ENCODE measurements around the gene DGKB. TPM values are rescaled to one million over a fixed set of nuclear protein-coding genes. Genes with fewer than 3 reads are reported as not detected.

The DGKB gene
- total RNA-seq, 1 donor from 2014 or later: 5.5 TPM

- Mint-ChIP-seq H3K4me3 (no peak overlapping the region), H3K27ac (no peak overlapping the region), H3K36me3 (no peaks in the 10 kb centered on the region), H3K27me3 (ENCODE audit: insufficient read depth, low read depth) (no peaks in the 10 kb centered on the region), H3K4me1 (no peaks in the 10 kb centered on the region), H3K9me3 (no peaks in the 10 kb centered on the region)
- no peak overlapping the region for H3K4me3 ChIP-seq
- H3K4me2 ChIP-seq: no peak overlapping the region
- H3K79me2 ChIP-seq (ENCODE audit: low read depth): no peaks in the 10 kb centered on the region
- TF ChIP-seq EZH2 (IDR thresholded peaks at IDR 0.05): no peak
- no peak for TF ChIP-seq EZH2phosphoT487 (IDR thresholded peaks at IDR 0.05)
- TF ChIP-seq CTCF (IDR thresholded peaks at IDR 0.05): no peak
- H3K27me3 ChIP-seq: no peaks in the 10 kb centered on the region
- no peaks in the 10 kb centered on the region for H3K9me3 ChIP-seq (ENCODE audit: low read depth)
- no peak overlapping the region for H3K27ac ChIP-seq
- no peak for DNase-seq (ENCODE audit: low spot score)
- no peak overlapping the region for H2AFZ ChIP-seq (replicated peaks)
- H3K9ac ChIP-seq: no peak overlapping the region
- H4K20me1 ChIP-seq (ENCODE audit: low read depth): no peaks in the 10 kb centered on the region
- no peaks in the 10 kb centered on the region for H3K36me3 ChIP-seq
- no peaks in the 10 kb centered on the region for H3K4me1 ChIP-seq
- H3F3A ChIP-seq (ENCODE audit: low read depth): no peaks in the 10 kb centered on the region
These were observed 236.2 kb downstream of the DGKB start for GRCh38 chr7:14666304-14666703.

- H3K9me3 ChIP-seq (ENCODE audit: low read depth): no peaks in the 10 kb centered on the region
- Mint-ChIP-seq H3K9me3 (peaks cover 12% of the 10 kb centered on the region), H3K27me3 (ENCODE audit: insufficient read depth, low read depth) (no peaks in the 10 kb centered on the region), H3K4me1 (no peaks in the 10 kb centered on the region), H3K27ac (no peak overlapping the region), H3K36me3 (no peaks in the 10 kb centered on the region), H3K4me3 (no peak overlapping the region)
- H3F3A ChIP-seq (ENCODE audit: low read depth): no peaks in the 10 kb centered on the region
- no peak overlapping the region for H3K9ac ChIP-seq
- H3K27me3 ChIP-seq: no peaks in the 10 kb centered on the region
- no peak for DNase-seq (ENCODE audit: low spot score)
- no peak overlapping the region for H3K4me3 ChIP-seq
- H2AFZ ChIP-seq (replicated peaks): no peak overlapping the region
- TF ChIP-seq CTCF (IDR thresholded peaks at IDR 0.05) (no peak), EZH2phosphoT487 (IDR thresholded peaks at IDR 0.05) (no peak), EZH2 (IDR thresholded peaks at IDR 0.05) (no peak)
- H3K36me3 ChIP-seq: no peaks in the 10 kb centered on the region
- H3K4me2 ChIP-seq: no peak overlapping the region
- no peaks in the 10 kb centered on the region for H4K20me1 ChIP-seq (ENCODE audit: low read depth)
- H3K79me2 ChIP-seq (ENCODE audit: low read depth): no peaks in the 10 kb centered on the region
- H3K27ac ChIP-seq: no peak overlapping the region
- H3K4me1 ChIP-seq: no peaks in the 10 kb centered on the region
These were observed 262.8 kb downstream of the DGKB start for GRCh38 chr7:14639801-14640200.

- Histone ChIP-seq H3K4me1 (no peaks in the 10 kb centered on the region), H3K9ac (no peak overlapping the region), H3K36me3 (no peaks in the 10 kb centered on the region), H3K27me3 (no peaks in the 10 kb centered on the region), H3K4me3 (no peak overlapping the region), H3F3A (ENCODE audit: low read depth) (no peaks in the 10 kb centered on the region), H3K9me3 (ENCODE audit: low read depth) (no peaks in the 10 kb centered on the region), H3K27ac (no peak overlapping the region), H3K79me2 (ENCODE audit: low read depth) (no peaks in the 10 kb centered on the region), H2AFZ (replicated peaks) (no peak overlapping the region), H3K4me2 (no peak overlapping the region), H4K20me1 (ENCODE audit: low read depth) (no peaks in the 10 kb centered on the region)
- Mint-ChIP-seq H3K27ac (no peak overlapping the region), H3K27me3 (ENCODE audit: insufficient read depth, low read depth) (no peaks in the 10 kb centered on the region), H3K4me3 (no peak overlapping the region), H3K36me3 (no peaks in the 10 kb centered on the region), H3K4me1 (no peaks in the 10 kb centered on the region), H3K9me3 (peaks cover 9% of the 10 kb centered on the region)
- DNase-seq (ENCODE audit: low spot score): no peak
- TF ChIP-seq CTCF (IDR thresholded peaks at IDR 0.05) (no peak), EZH2 (IDR thresholded peaks at IDR 0.05) (no peak), EZH2phosphoT487 (IDR thresholded peaks at IDR 0.05) (no peak)
These were observed 263.2 kb downstream of the DGKB start for GRCh38 chr7:14639329-14639728.
